Astrocyte (in vitro differentiated cells and primary cell): ENCODE measurements around the gene PFDN1. TPM values are rescaled to one million over a fixed set of nuclear protein-coding genes. Genes with fewer than 3 reads are reported as not detected.

ENCODE experiments used
- DNase-seq: peaks from one replicate; pipeline ENCODE4 v3.0.0-alpha.2; 2010; ENCODE audit warnings: low read depth
- FAIRE-seq: peaks from 2 replicates; lab custom pipeline; 2011; peaks lifted over from hg19 to GRCh38; lab: Jason Lieb, UNC
- H2AFZ ChIP-seq: 2 replicates; pipeline ENCODE4 v1.6.0; 2012; ENCODE audit warnings: low read depth, low read length, inconsistent platforms
- H3K27ac ChIP-seq: 2 replicates; pipeline ENCODE4 v1.5.1; 2011; ENCODE audit warnings: low read depth, low read length, inconsistent platforms
- H3K27me3 ChIP-seq: 2 replicates; pipeline ENCODE4 v1.6.0; 2011; ENCODE audit warnings: low read length, inconsistent platforms; ENCODE audit not compliant: insufficient read depth
- H3K36me3 ChIP-seq: 2 replicates; pipeline ENCODE4 v1.5.1; 2011; ENCODE audit warnings: low read length, inconsistent platforms; ENCODE audit not compliant: insufficient read depth
- H3K4me1 ChIP-seq: 2 replicates; pipeline ENCODE4 v1.5.1; 2011; ENCODE audit warnings: low read length, inconsistent platforms; ENCODE audit not compliant: insufficient read depth
- H3K4me2 ChIP-seq: 2 replicates; pipeline ENCODE4 v1.6.0; 2012; ENCODE audit warnings: low read length, inconsistent platforms
- H3K4me3 ChIP-seq: 2 replicates; pipeline ENCODE4 v1.5.1; 2011; ENCODE audit warnings: low read depth, mild to moderate bottlenecking, low read length, inconsistent platforms; ENCODE audit not compliant: insufficient read depth
- H3K79me2 ChIP-seq: 2 replicates; pipeline ENCODE4 v1.6.0; 2012; ENCODE audit warnings: mild to moderate bottlenecking, low read length, inconsistent platforms; ENCODE audit not compliant: insufficient read depth
- H3K9ac ChIP-seq: 2 replicates; pipeline ENCODE4 v1.6.0; 2012; ENCODE audit warnings: mild to moderate bottlenecking, low read length, inconsistent platforms
- H3K9me3 ChIP-seq: 2 replicates; pipeline ENCODE4 v1.5.1; 2012; ENCODE audit warnings: low read depth, mild to moderate bottlenecking, low read length, inconsistent platforms; ENCODE audit not compliant: insufficient read depth
- H4K20me1 ChIP-seq: 2 replicates; pipeline ENCODE4 v1.6.0; 2012; ENCODE audit warnings: low read length, inconsistent platforms; ENCODE audit not compliant: insufficient read depth
- H3K27ac Mint-ChIP-seq: one replicate; pipeline ENCODE4 v1.8.0; 2021; ENCODE audit warnings: mild to moderate bottlenecking, mixed read lengths; ENCODE audit not compliant: unreplicated experiment
- H3K27me3 Mint-ChIP-seq: one replicate; pipeline ENCODE4 v1.8.0; 2021; ENCODE audit warnings: low read depth, mixed read lengths; ENCODE audit not compliant: unreplicated experiment
- H3K36me3 Mint-ChIP-seq: one replicate; pipeline ENCODE4 v1.8.0; 2021; ENCODE audit warnings: low read depth, mixed read lengths; ENCODE audit not compliant: unreplicated experiment
- H3K4me1 Mint-ChIP-seq: one replicate; pipeline ENCODE4 v1.8.0; 2021; ENCODE audit warnings: low read depth, mixed read lengths; ENCODE audit not compliant: unreplicated experiment
- H3K4me3 Mint-ChIP-seq: one replicate; pipeline ENCODE4 v1.8.0; 2021; ENCODE audit warnings: mild to moderate bottlenecking, moderate library complexity, mixed read lengths; ENCODE audit not compliant: unreplicated experiment
- H3K9me3 Mint-ChIP-seq: one replicate; pipeline ENCODE4 v1.8.0; 2021; ENCODE audit warnings: mild to moderate bottlenecking, mixed read lengths; ENCODE audit not compliant: unreplicated experiment
- CTCF ChIP-seq: IDR thresholded peaks from 2 replicates; pipeline ENCODE4 v1.5.1; 2011; ENCODE audit warnings: low read depth, mild to moderate bottlenecking, inconsistent platforms, low read length, moderate library complexity; ENCODE audit not compliant: insufficient read depth
- EZH2 ChIP-seq: IDR thresholded peaks from 2 replicates; pipeline ENCODE4 v1.6.1; 2012; ENCODE audit warnings: mild to moderate bottlenecking, low read length, inconsistent platforms; ENCODE audit not compliant: insufficient read depth
- total RNA-seq: library from RNA; stranded (reverse); gene quantifications from 2 replicates; pipeline ENCODE4 v1.2.1, GENCODE V29; 2021

The PFDN1 gene
- total RNA-seq, 1 donor from 2014 or later: 202 TPM

- Mint-ChIP-seq H3K27me3 (no peaks in the 10 kb centered on the region), H3K27ac (no peak overlapping the region), H3K4me1 (peaks cover 7% of the 10 kb centered on the region), H3K4me3 (no peak overlapping the region), H3K36me3 (peaks cover 7% of the 10 kb centered on the region), H3K9me3 (no peaks in the 10 kb centered on the region)
- no peak overlapping the region for H3K4me2 ChIP-seq
- no peaks in the 10 kb centered on the region for H3K9me3 ChIP-seq
- no peak overlapping the region for H3K4me3 ChIP-seq
- no peak overlapping the region for H3K9ac ChIP-seq
- H4K20me1 ChIP-seq: peaks cover 18% of the 10 kb centered on the region
- no peak overlapping the region for H2AFZ ChIP-seq
- H3K27me3 ChIP-seq: no peaks in the 10 kb centered on the region
- H3K4me1 ChIP-seq: peaks cover 3% of the 10 kb centered on the region
- no peak for DNase-seq
- FAIRE-seq: no peak
- H3K36me3 ChIP-seq: no peaks in the 10 kb centered on the region
- no peaks in the 10 kb centered on the region for H3K79me2 ChIP-seq
- no peak overlapping the region for H3K27ac ChIP-seq
- TF ChIP-seq EZH2 (no peak), CTCF (no peak)
Observed at GRCh38 chr5:140235791-140236551, 66.9 kb downstream of the PFDN1 start.

DNA sequence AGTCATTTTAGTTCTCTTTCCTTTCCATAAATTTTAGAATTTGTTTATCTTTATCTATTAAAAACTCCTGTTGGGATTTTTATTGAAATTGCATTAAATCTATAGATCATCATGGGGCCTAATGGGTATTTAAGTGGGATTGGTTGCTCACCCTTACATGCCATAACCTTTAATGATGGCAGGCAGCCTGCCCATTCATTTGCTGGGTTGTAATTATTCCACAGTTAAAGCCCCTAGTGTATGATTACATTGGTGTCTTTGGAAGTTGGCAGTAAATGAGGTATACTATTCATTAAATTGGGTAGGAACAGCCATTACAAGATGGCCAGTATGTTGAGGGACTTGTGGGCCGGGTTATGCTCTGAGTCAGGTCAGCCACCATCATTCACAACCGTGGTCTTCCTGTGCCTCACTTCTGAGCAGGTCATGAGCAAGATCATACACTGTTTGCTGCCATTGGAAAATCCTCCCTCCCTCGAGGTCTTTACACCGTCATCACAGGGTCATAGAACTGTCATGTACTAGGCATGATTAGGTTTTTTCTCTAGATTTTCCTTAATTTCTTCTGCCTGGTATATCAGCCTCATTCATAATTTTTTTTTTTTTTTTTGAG lies 68.4 kb downstream of the PFDN1 start:
- H3K9me3 ChIP-seq: no peaks in the 10 kb centered on the region
- no peaks in the 10 kb centered on the region for H3K27me3 ChIP-seq
- Mint-ChIP-seq H3K27me3 (no peaks in the 10 kb centered on the region), H3K9me3 (no peaks in the 10 kb centered on the region), H3K4me3 (no peak overlapping the region), H3K36me3 (peaks cover 7% of the 10 kb centered on the region), H3K4me1 (no peaks in the 10 kb centered on the region), H3K27ac (no peak overlapping the region)
- H3K36me3 ChIP-seq: no peaks in the 10 kb centered on the region
- TF ChIP-seq CTCF: no peak
- TF ChIP-seq EZH2: no peak
- H3K4me3 ChIP-seq: no peak overlapping the region
- no peak overlapping the region for H3K4me2 ChIP-seq
- no peak overlapping the region for H3K9ac ChIP-seq
- H2AFZ ChIP-seq: no peak overlapping the region
- DNase-seq (no peak), FAIRE-seq (no peak)
- peaks cover 9% of the 10 kb centered on the region for H4K20me1 ChIP-seq
- H3K27ac ChIP-seq: no peak overlapping the region
- H3K4me1 ChIP-seq: no peaks in the 10 kb centered on the region
- no peaks in the 10 kb centered on the region for H3K79me2 ChIP-seq

- H3K79me2 ChIP-seq: no peaks in the 10 kb centered on the region
- Mint-ChIP-seq H3K4me3 (no peak overlapping the region), H3K27me3 (no peaks in the 10 kb centered on the region), H3K4me1 (no peaks in the 10 kb centered on the region), H3K9me3 (no peaks in the 10 kb centered on the region), H3K36me3 (peaks cover 4% of the 10 kb centered on the region), H3K27ac (no peak overlapping the region)
- H3K4me1 ChIP-seq: no peaks in the 10 kb centered on the region
- no peak overlapping the region for H3K4me3 ChIP-seq
- FAIRE-seq (no peak), DNase-seq (no peak)
- H3K9me3 ChIP-seq: no peaks in the 10 kb centered on the region
- H4K20me1 ChIP-seq: no peaks in the 10 kb centered on the region
- H3K27me3 ChIP-seq: no peaks in the 10 kb centered on the region
- H3K4me2 ChIP-seq: no peak overlapping the region
- H3K9ac ChIP-seq: no peak overlapping the region
- TF ChIP-seq CTCF (no peak), EZH2 (no peak)
- H3K27ac ChIP-seq: no peak overlapping the region
- no peak overlapping the region for H2AFZ ChIP-seq
- H3K36me3 ChIP-seq: no peaks in the 10 kb centered on the region
Observed at GRCh38 chr5:140232731-140233130, 70.2 kb downstream of the PFDN1 start.
